Umbilical cord (tissue), 2 donors: ENCODE data around the gene PPP2R3A. TPM values are rescaled to one million over a fixed set of nuclear protein-coding genes. Genes with fewer than 3 reads are reported as not detected.
"Not testable (repeated sequence)": the region's sequence is repeated elsewhere in the genome, so short reads cannot be mapped to it uniquely, and the experiment has no call there.

Experiments
- DNase-seq: peaks from one replicate; pipeline ENCODE4 v3.0.0-alpha.2; 2015; ENCODE audit warnings: low spot score
- total RNA-seq: library from RNA; depleted of rRNA; stranded (reverse); fragments of >200 nt; gene quantifications from one replicate; pipeline ENCODE4 v1.2.3, GENCODE V29; 2014; ENCODE audit warnings: low replicate concordance; ENCODE audit not compliant: insufficient read depth

Gene PPP2R3A
- total RNA-seq, 1 donor from 2014 or later, result 20.2 TPM

DNA sequence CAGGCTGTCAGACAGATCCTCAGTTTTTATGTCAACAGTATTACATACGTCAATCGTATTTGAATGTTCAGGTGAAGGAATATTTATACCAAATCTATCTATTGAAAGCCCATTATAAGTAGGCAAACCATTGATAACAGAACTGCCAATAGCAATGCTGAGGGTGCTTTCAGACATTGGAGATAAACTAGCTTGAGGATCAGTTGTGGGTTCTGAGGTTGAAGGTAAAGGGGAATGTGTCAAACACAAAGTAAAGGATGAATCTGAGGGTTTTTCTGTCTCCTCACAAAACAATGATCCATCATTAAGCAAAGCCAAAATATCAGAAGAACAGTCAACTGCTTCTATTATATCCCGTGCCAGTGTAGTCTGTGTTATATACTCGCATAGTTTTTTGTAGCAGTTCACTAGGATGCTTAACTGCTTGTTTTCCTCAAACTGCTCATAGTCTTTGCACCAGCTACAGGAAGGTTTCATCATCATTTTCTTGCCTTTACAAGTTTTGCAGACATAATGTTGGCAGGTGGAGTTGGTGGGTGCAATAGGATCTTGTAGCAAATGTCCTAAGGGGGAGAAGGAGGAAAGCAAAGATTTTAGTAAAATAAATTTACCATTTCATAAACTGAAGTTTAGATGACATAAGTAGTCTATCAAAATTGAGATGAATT is 186.8 kb downstream of the PPP2R3A start:
- no peak for DNase-seq

DNA sequence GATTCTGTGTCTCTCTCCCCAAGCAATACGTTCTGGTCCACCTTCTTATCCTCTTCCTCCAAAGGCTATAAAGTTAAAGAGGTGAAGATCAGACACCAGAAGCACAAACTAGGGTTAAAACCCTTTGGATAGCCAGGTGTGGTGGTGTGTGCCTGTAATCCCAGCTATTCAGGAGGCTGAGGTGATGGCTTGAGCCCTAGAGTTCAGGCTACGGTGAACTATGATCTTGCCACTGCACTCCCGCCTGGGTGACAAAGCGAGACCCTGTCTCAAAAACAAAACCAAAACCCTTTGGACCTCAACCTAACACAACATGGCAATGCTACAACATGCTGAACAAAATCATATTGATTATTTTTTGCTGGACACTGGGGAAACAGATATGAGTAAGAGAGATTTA is 187.4 kb downstream of the PPP2R3A start:
- DNase-seq, result no peak

- DNase-seq, result no peak
These were observed 196.0 kb downstream of the PPP2R3A start for GRCh38 chr3:136161516-136161915.

DNA sequence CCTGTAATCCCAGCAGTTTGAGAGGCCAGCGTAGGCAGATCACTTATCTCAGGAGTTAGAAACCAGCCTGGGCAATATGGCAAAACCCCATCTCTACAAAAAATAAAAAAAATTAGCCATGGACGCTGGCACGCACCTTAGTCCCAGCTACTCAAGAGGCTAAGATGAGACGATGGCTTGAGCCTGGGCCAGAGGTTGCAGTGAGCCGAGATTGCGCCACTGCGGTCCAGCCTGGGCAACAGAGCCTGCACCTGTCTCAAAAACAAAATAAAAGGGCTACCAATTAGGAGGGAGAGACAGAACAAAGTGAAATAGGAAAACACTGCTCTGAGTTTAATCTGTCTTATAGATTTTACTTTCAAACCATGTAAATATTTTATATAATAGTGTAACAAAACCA is 196.8 kb downstream of the PPP2R3A start:
- no peak for DNase-seq

GRCh38 chr3:136163607-136164006 is 198.1 kb downstream of the PPP2R3A start:
- not testable (repeated sequence) for DNase-seq

GRCh38 chr3:136166507-136166906 is 201.0 kb downstream of the PPP2R3A start:
- DNase-seq, result no peak

DNA sequence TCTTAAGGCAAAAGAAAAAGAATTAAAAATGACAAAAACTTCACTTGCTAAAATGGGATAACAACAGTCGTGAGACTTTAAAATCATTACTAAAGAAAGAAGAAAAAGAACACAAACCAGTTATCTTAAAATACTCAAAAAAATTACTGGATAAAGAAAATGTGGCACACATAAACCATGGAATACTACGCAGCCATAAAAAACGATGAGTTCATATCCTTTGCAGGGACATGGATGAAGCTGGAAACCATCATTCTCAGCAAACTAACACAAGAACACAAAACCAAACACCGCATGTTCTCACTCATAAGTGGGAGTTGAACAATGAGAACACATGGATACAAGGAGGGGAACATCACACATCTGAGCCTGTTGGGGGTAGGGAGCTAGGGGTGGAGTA is 202.7 kb downstream of the PPP2R3A start:
- DNase-seq, result not testable (repeated sequence)

DNA sequence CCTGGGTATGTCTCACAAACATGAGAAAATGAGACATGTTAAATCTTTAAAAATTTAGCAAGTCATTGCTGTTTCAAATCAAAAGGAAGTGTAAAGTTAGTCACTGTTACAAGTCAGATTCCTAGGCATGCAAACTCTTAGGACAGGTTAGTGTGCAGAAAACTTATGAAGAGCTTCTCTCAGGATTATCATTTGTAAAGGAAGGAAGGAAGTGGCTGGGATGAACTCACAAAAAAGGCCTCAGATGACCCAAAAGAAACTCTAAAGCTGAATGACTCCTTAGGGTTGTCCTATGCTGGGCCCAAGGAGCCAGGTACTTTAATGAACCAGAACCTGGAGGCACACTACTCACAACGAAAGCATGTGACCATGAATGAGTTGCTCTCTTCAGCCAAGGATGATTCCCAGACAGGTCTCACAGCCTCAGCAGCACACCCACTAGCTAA is 205.6 kb downstream of the PPP2R3A start:
- no peak for DNase-seq

- no peak for DNase-seq
These were observed 208.5 kb downstream of the PPP2R3A start for GRCh38 chr3:136173939-136174490.

GRCh38 chr3:136177876-136178275 is 212.3 kb downstream of the PPP2R3A start:
- DNase-seq, result no peak

- DNase-seq, result no peak
These were observed 216.2 kb downstream of the PPP2R3A start for GRCh38 chr3:136181741-136182140.

DNA sequence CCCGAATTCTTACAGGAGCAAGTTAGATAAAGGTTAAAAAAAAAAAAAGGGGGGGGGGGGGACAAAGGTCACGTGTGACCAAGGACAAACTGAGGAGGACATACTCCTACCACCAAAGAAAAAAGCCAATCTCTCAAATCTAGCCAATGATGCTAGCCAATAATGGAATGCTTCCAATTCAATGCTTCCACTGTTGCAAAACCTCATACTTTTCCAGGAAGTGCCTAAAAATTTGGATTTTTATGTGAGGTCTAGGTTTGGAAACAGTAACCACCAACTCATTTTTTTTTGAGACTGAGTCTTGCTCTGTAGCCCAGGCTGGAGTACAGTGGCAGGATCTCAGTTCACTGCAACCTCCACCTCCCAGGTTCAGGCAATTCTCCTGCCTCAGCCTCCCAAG is 219.2 kb downstream of the PPP2R3A start:
- DNase-seq, result no peak

DNA sequence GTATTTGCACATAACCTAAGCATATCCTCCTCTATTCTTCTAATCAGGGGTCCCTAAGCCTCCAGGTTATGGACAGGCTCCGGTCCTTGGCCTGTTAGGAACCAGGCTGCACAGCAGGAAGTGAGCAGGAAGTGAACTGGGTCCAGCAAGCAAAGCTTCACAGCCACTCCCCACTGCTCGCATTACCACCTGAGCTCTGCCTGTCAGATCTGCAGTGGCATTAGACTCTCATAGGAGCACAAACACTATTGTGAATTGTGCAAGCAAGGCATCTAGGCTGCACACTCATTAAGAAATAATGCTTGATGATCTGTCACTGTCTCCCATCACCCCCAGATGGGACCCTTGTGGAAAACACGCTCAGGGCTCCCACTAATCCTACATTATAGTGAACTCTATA is 220.8 kb downstream of the PPP2R3A start:
- no peak for DNase-seq

DNA sequence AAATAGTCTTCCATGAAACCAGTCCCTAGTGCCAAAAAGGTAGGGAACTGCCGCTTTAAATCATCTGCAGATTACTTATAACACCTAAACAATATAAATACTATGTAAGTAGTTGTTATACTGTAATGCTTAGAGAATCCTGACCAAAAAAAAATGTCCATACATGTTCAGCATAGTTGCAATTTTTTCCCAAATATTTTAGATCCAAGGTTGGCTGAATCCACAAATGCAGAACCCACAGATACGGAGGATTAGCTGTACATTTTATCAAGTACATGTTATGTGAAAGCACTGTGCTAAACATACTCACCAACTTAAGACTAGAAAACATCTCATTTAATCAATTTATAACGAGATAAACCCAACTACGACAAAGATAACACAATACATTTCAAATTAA is 221.3 kb downstream of the PPP2R3A start:
- peak; percentile 70 for DNase-seq

DNA sequence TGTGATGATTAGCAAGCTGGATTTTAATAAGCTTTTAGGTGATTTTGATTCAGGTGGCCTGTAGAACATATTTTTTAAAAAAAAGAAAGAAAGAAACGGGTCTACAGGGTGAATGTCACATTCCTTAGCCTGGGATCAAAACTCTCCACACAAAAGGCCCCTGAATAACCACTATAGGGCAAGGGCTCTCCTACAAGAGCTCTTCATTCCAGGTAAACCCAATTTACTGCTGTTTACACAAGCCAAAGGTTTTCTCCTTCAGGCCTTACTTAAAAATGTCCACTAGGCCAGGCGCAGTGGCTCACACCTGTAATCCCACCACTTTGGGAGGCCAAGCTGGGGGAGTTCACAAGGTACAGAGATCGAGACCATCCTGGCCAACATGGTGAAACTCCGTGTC is 222.3 kb downstream of the PPP2R3A start:
- no peak for DNase-seq

- DNase-seq, result no peak
These were observed 223.5 kb downstream of the PPP2R3A start for GRCh38 chr3:136189043-136189442.

DNA sequence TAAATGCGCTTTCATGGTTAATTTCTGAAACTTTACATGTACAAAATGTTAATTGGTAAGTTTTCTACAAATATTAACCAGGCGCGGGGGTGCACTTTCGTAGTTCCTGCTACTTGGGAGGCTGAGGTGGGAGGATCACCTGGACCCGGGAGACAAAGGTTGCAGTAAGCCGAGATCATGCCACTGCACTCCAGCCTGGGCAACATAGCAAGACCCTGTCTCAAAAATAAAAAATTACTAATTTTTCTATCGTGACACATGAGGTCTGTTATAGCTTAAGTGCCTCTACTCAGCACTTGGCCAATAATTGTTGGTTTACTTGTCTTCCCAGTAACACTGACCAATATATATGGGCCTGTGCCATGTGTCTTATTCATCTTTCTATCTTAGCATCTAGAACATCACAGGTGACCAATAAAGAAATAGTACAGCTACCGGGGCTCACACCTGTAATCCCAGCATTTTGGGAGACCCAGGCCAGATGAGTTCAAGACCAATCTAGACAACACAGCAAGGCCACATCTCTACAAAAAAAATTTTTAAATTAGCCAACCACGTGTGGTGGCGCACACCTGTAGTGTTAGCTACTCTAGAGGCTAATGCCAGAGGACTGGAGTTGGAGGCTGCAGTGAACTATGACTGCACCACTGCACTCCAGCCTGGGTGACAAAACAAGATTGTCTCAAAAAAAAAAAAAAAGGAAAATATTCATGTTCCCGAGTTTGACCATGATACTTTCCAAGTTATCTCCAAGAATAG is 224.5 kb downstream of the PPP2R3A start:
- no peak for DNase-seq

DNA sequence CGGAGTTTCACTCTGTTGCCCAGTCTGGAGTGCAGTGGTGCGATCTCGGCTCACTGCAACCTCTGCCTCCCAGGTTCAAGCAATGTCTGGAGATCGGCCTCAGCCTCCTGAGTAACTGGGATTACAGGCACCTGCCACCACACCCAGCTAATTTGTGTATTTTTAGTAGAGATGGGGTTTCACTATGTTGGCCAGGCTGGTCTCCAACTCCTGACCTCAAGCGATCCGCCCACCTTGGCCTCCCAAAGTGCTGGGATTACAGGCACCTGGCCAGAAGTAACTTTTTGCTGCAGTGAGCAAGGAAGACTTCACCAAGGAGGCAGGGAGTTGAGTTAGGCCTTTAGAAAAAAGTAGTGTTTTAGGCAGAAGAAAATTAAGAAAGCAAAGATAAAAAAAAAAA is 226.7 kb downstream of the PPP2R3A start:
- DNase-seq, result not testable (repeated sequence)

- no peak for DNase-seq
These were observed 227.3 kb downstream of the PPP2R3A start for GRCh38 chr3:136192831-136193230.

- peak; percentile 24 for DNase-seq
These were observed 227.9 kb downstream of the PPP2R3A start for GRCh38 chr3:136193278-136194054.

GRCh38 chr3:136194409-136195257 is 229.1 kb downstream of the PPP2R3A start:
- peak; percentile 30 for DNase-seq
